ENCODE measurements around the gene MZF1. TPM values are rescaled to one million over a fixed set of nuclear protein-coding genes. Genes with fewer than 3 reads are reported as not detected.

MZF1 gene
- total RNA-seq, 1 donor from 2014 or later: 15.8 TPM

- H3K9me3 Mint-ChIP-seq (ENCODE audit: low read depth): no peaks in the 10 kb centered on the region
- H3K4me3 Mint-ChIP-seq (ENCODE audit: unreplicated experiment): peak overlapping the region; percentile 85
- H3K27ac Mint-ChIP-seq (ENCODE audit: unreplicated experiment): no peak overlapping the region
These were observed 1.6 kb downstream of the MZF1 start for GRCh38 chr19:58571575-58571947.

DNA sequence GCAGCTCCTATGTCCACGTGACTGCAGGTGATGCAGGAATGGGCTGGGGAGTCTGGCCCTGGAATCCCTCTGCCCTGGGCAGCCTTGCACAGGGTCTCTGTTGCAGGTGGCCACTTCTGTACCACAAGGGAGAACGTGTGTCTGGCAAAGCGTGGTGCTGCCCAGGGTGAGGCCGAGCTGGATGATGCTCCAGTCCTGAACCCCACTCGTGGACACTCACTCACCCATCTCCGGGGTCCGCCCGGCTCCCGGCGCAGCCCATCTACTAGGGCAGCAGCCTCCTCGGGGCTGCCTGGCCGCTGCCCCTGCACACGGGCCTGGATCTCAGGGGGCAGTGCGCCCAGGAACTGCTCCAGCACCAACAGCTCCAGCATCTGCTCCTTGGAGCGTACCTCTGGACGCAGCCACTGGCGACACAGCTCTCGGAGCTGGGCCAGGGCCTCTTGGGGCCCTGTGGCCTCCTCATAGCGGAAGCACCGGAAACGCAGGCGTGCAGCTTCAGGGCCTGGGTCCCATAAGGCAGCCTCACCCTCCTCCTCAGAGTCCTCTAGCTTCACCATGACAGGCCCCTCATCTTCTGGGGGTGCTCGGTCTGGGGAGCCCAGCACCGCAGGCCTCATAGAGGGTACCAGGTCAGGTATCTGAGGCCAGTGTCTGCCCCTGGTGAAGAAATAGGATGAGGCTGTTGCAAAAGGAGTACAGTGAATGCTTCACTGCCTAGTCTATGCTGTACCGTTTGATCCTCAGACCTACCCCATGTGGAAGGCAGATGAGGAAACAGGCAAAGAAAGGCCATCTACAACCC, 2.2 kb downstream of the MZF1 start:
- peak; percentile 88 for DNase-seq (ENCODE audit: low spot score)
- Mint-ChIP-seq H3K27ac (ENCODE audit: unreplicated experiment) (no peak overlapping the region), H3K36me3 (ENCODE audit: low read depth) (no peaks in the 10 kb centered on the region), H3K4me3 (ENCODE audit: unreplicated experiment) (no peak overlapping the region), H3K4me1 (ENCODE audit: low read depth) (peaks cover 30% of the 10 kb centered on the region), H3K9me3 (ENCODE audit: low read depth) (no peaks in the 10 kb centered on the region), H3K27me3 (ENCODE audit: low read depth) (no peaks in the 10 kb centered on the region)
- TF ChIP-seq, protein P1, sequence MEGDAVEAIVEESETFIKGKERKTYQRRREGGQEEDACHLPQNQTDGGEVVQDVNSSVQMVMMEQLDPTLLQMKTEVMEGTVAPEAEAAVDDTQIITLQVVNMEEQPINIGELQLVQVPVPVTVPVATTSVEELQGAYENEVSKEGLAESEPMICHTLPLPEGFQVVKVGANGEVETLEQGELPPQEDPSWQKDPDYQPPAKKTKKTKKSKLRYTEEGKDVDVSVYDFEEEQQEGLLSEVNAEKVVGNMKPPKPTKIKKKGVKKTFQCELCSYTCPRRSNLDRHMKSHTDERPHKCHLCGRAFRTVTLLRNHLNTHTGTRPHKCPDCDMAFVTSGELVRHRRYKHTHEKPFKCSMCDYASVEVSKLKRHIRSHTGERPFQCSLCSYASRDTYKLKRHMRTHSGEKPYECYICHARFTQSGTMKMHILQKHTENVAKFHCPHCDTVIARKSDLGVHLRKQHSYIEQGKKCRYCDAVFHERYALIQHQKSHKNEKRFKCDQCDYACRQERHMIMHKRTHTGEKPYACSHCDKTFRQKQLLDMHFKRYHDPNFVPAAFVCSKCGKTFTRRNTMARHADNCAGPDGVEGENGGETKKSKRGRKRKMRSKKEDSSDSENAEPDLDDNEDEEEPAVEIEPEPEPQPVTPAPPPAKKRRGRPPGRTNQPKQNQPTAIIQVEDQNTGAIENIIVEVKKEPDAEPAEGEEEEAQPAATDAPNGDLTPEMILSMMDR (IDR thresholded peaks at IDR 0.05): no peak

More at GRCh38 chr19:58571575-58571947, 1.6 kb downstream of the MZF1 start:
- TF ChIP-seq, protein P1 (IDR thresholded peaks at IDR 0.05): no peak
- Mint-ChIP-seq H3K4me1 (ENCODE audit: low read depth) (peaks cover 32% of the 10 kb centered on the region), H3K36me3 (ENCODE audit: low read depth) (no peaks in the 10 kb centered on the region), H3K27me3 (ENCODE audit: low read depth) (no peaks in the 10 kb centered on the region)
- peak; percentile 73 for DNase-seq (ENCODE audit: low spot score)

GRCh38 chr19:58569943-58570670, 3.0 kb downstream of the MZF1 start:
- TF ChIP-seq, protein P1 (IDR thresholded peaks at IDR 0.05): no peak
- H3K36me3 Mint-ChIP-seq (ENCODE audit: low read depth): no peaks in the 10 kb centered on the region
- H3K4me3 Mint-ChIP-seq (ENCODE audit: unreplicated experiment): no peak overlapping the region
- H3K4me1 Mint-ChIP-seq (ENCODE audit: low read depth): peaks cover 26% of the 10 kb centered on the region
- H3K27ac Mint-ChIP-seq (ENCODE audit: unreplicated experiment): no peak overlapping the region
- no peaks in the 10 kb centered on the region for H3K27me3 Mint-ChIP-seq (ENCODE audit: low read depth)
- DNase-seq (ENCODE audit: low spot score): peak; percentile 52
- H3K9me3 Mint-ChIP-seq (ENCODE audit: low read depth): no peaks in the 10 kb centered on the region

GRCh38 chr19:58569191-58569942, 3.8 kb downstream of the MZF1 start:
- H3K9me3 Mint-ChIP-seq (ENCODE audit: low read depth): no peaks in the 10 kb centered on the region
- no peaks in the 10 kb centered on the region for H3K27me3 Mint-ChIP-seq (ENCODE audit: low read depth)
- TF ChIP-seq, protein P1 (IDR thresholded peaks at IDR 0.05): no peak
- H3K4me1 Mint-ChIP-seq (ENCODE audit: low read depth): peaks cover 22% of the 10 kb centered on the region
- H3K27ac Mint-ChIP-seq (ENCODE audit: unreplicated experiment): no peak overlapping the region
- DNase-seq (ENCODE audit: low spot score): peak; percentile 54
- no peaks in the 10 kb centered on the region for H3K36me3 Mint-ChIP-seq (ENCODE audit: low read depth)
- H3K4me3 Mint-ChIP-seq (ENCODE audit: unreplicated experiment): no peak overlapping the region

Measured in chondrocyte (in vitro differentiated cells).